CD14-positive monocyte (primary cell): ENCODE measurements around the gene MOB1A. TPM values are rescaled to one million over a fixed set of nuclear protein-coding genes. Genes with fewer than 3 reads are reported as not detected.
A peak's percentile ranks its signal among the peaks of the same experiment; 100 is the strongest.

Experiments
- DNase-seq, 3 donors: peaks; one replicate each; pipeline ENCODE4 v3.0.0-alpha.2; 2011 to 2022
- H2AFZ ChIP-seq: 2 replicates; pipeline ENCODE4 v1.6.0; 2012; ENCODE audit warnings: mild to moderate bottlenecking, low read depth, low read length, inconsistent platforms; ENCODE audit not compliant: insufficient read depth, poor library complexity, severe bottlenecking
- H3K27ac ChIP-seq, 2 donors: 1 replicate in 1 of 2; 2 replicates in 1 of 2; pipeline ENCODE4 v1.5.1; 2012 to 2013; ENCODE audit warnings: low read length in 2 of 2, control low read depth in 1 of 2, inconsistent platforms in 1 of 2, low read depth in 1 of 2, mild to moderate bottlenecking in 1 of 2
- H3K27me3 ChIP-seq, 2 donors: one replicate each; pipeline versions ENCODE4 v1.6.0 to v1.6.1; 2011 to 2013; ENCODE audit warnings: low read length in 2 of 2; ENCODE audit not compliant: control insufficient read depth in 2 of 2, insufficient read depth in 2 of 2
- H3K36me3 ChIP-seq, 2 donors: replicated peaks in 1 of 2; 1 replicate in 1 of 2; 2 replicates in 1 of 2; pipeline versions ENCODE4 v1.5.1 to v1.6.1; 2012 to 2013; ENCODE audit warnings: low read length in 2 of 2, control low read depth in 1 of 2, inconsistent platforms in 1 of 2, mild to moderate bottlenecking in 1 of 2; ENCODE audit not compliant: insufficient read depth in 2 of 2, control insufficient read depth in 1 of 2
- H3K4me1 ChIP-seq, 2 donors: 1 replicate in 1 of 2; 2 replicates in 1 of 2; pipeline versions ENCODE4 v1.5.1 to v1.6.1; 2012 to 2013; ENCODE audit warnings: low read length in 2 of 2, control low read depth in 1 of 2, inconsistent platforms in 1 of 2, mild to moderate bottlenecking in 1 of 2, moderate library complexity in 1 of 2; ENCODE audit not compliant: insufficient read depth in 2 of 2, control insufficient read depth in 1 of 2
- H3K4me2 ChIP-seq: replicated peaks from 2 replicates; pipeline ENCODE3; 2012; ENCODE audit warnings: low read length, moderate library complexity, mild to moderate bottlenecking; ENCODE audit not compliant: poor library complexity, severe bottlenecking; ENCODE audit errors: extremely low read depth
- H3K4me3 ChIP-seq, 3 experiments: fragments of 200-600 bp in 1 of 3; sonication (generic) in 1 of 3; replicated peaks in 1 of 3; 1 replicate in 2 of 3; 2 replicates in 1 of 3; pipeline ENCODE4 v1.5.1; 2011 to 2013; ENCODE audit warnings: low read length in 3 of 3, mild to moderate bottlenecking in 3 of 3, control low read depth in 2 of 3, low read depth in 2 of 3, inconsistent platforms in 1 of 3, moderate library complexity in 1 of 3
- H3K79me2 ChIP-seq: 2 replicates; pipeline ENCODE4 v1.6.0; 2012; ENCODE audit warnings: mild to moderate bottlenecking, control low read depth, inconsistent platforms, low read length, moderate library complexity; ENCODE audit not compliant: insufficient read depth
- H3K9ac ChIP-seq: 2 replicates; pipeline ENCODE4 v1.6.0; 2017; ENCODE audit warnings: low read length, mild to moderate bottlenecking; ENCODE audit not compliant: insufficient read depth, poor library complexity, severe bottlenecking
- H3K9me3 ChIP-seq, 2 donors: replicated peaks in 1 of 2; 1 replicate in 1 of 2; 2 replicates in 1 of 2; pipeline versions ENCODE4 v1.5.1 to v1.6.1; 2012 to 2013; ENCODE audit warnings: low read length in 2 of 2, control low read depth in 1 of 2; ENCODE audit not compliant: control insufficient read depth in 1 of 2, insufficient read depth in 1 of 2
- H4K20me1 ChIP-seq: 2 replicates; pipeline ENCODE4 v1.6.0; 2012; ENCODE audit warnings: mild to moderate bottlenecking, low read length, control low read depth, moderate library complexity; ENCODE audit not compliant: insufficient read depth
- H3K27ac Mint-ChIP-seq, 7 donors: one replicate each; pipeline ENCODE4 v1.8.0; 2020; ENCODE audit warnings: mild to moderate bottlenecking in 7 of 7, mixed read lengths in 7 of 7, moderate library complexity in 6 of 7, inconsistent platforms in 2 of 7
- H3K27me3 Mint-ChIP-seq, 3 donors: one replicate each; pipeline ENCODE4 v1.8.0; 2021 to 2022; ENCODE audit warnings: low read depth in 3 of 3, mild to moderate bottlenecking in 3 of 3, mixed read lengths in 3 of 3, moderate library complexity in 3 of 3, inconsistent platforms in 1 of 3
- H3K36me3 Mint-ChIP-seq, 2 donors: one replicate each; pipeline ENCODE4 v1.8.0; 2020; ENCODE audit warnings: mixed read lengths in 2 of 2, inconsistent platforms in 1 of 2, mild to moderate bottlenecking in 1 of 2
- H3K4me1 Mint-ChIP-seq: one replicate; pipeline ENCODE4 v1.8.0; 2020; ENCODE audit warnings: mild to moderate bottlenecking, mixed read lengths
- H3K4me3 Mint-ChIP-seq, 2 donors: one replicate each; pipeline ENCODE4 v1.8.0; 2020; ENCODE audit warnings: mild to moderate bottlenecking in 2 of 2, mixed read lengths in 2 of 2, moderate library complexity in 1 of 2
- H3K9me3 Mint-ChIP-seq, 7 donors: one replicate each; pipeline ENCODE4 v1.8.0; 2020 to 2022; ENCODE audit warnings: mixed read lengths in 7 of 7, mild to moderate bottlenecking in 6 of 7, moderate library complexity in 6 of 7, inconsistent platforms in 2 of 7
- WGBS: methylation state at CpG from one replicate; pipeline ENCODE4 v1.1.5; 2013; ENCODE audit warnings: missing lambda C conversion rate; ENCODE audit not compliant: insufficient coverage; 5-methylcytosine and 5-hydroxymethylcytosine counted together
- intact Hi-C, 2 donors: fragments of 100-400 bp; cut with micrococcal nuclease; formaldehyde crosslinking; loops; one replicate each; pipeline versions ENCODE4 v1.15.0 to v1.15.1; 2023
- polyA plus RNA-seq, 3 donors: library from polyadenylated mRNA; depleted of rRNA in 1 of 3; unstranded in 2 of 3; stranded (reverse) in 1 of 3; fragments of 300-500 nt in 2 of 3; fragments of >200 nt in 1 of 3; fragmentation: Illumina TruSeq in 2 of 3; gene quantifications; 1 replicate in 2 of 3; 2 replicates in 1 of 3; pipeline ENCODE4 v1.2.3, GENCODE V29; 2012 to 2021
- TF ChIP-seq, protein P1 (sequence below): fragments of 200-600 bp; IDR thresholded peaks from one replicate; pipeline ENCODE4 v1.8.0; 2022; ENCODE audit warnings: antibody characterized with exemption, mild to moderate bottlenecking

Gene MOB1A
- polyA plus RNA-seq, 3 donors = 55.0 to 367 (median 285) TPM

DNA sequence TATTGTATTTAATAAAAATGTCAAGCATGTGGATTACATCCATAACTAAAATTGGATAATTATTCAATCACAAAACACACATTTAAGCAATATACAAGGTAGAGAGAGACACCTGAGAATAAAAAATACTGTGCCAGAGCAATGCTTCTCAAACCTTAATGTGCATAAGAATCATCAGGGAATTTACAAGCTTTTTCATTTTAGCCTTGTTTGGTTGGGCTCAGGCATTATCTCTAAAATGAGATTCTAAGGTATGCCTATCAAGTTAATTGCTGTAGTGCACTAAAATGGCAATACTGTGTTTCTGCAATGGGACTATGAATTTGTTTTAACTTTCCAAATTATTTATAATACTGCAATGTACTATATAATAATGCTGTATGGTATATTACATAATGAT lies 983 bp downstream of the MOB1A start:
- Histone ChIP-seq H3K27ac (peak overlapping the region; percentile 90 to 94), H3K36me3 (peaks cover 0 to 4% of the 10 kb centered on the region in 2 donors), H3K27me3 (no peaks in the 10 kb centered on the region), H3K4me2 (peak overlapping the region; percentile 84), H3K4me3 (peak overlapping the region; percentile 68 to 96 (median 84)), H3K9ac (peak overlapping the region; percentile 95), H2AFZ (peak overlapping the region; percentile 79), H4K20me1 (peaks cover 54% of the 10 kb centered on the region), H3K9me3 (no peaks in the 10 kb centered on the region), H3K4me1 (peaks cover 52 to 74% of the 10 kb centered on the region in 2 donors), H3K79me2 (peaks cover 76% of the 10 kb centered on the region)
- Mint-ChIP-seq H3K4me3 (peak overlapping the region; percentile 85 to 91), H3K27me3 (peaks cover 0 to 2% (median 0%) of the 10 kb centered on the region in 3 donors), H3K9me3 (peaks cover 0 to 2% (median 0%) of the 10 kb centered on the region in 7 donors), H3K36me3 (peaks cover 5 to 16% of the 10 kb centered on the region in 2 donors), H3K27ac (peak overlapping the region; percentile 87 to 97 (median 93)), H3K4me1 (peaks cover 61% of the 10 kb centered on the region)
- TF ChIP-seq, protein P1, sequence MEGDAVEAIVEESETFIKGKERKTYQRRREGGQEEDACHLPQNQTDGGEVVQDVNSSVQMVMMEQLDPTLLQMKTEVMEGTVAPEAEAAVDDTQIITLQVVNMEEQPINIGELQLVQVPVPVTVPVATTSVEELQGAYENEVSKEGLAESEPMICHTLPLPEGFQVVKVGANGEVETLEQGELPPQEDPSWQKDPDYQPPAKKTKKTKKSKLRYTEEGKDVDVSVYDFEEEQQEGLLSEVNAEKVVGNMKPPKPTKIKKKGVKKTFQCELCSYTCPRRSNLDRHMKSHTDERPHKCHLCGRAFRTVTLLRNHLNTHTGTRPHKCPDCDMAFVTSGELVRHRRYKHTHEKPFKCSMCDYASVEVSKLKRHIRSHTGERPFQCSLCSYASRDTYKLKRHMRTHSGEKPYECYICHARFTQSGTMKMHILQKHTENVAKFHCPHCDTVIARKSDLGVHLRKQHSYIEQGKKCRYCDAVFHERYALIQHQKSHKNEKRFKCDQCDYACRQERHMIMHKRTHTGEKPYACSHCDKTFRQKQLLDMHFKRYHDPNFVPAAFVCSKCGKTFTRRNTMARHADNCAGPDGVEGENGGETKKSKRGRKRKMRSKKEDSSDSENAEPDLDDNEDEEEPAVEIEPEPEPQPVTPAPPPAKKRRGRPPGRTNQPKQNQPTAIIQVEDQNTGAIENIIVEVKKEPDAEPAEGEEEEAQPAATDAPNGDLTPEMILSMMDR = no peak
- intact Hi-C loops = no loop called here
- DNase-seq = no peak

DNA sequence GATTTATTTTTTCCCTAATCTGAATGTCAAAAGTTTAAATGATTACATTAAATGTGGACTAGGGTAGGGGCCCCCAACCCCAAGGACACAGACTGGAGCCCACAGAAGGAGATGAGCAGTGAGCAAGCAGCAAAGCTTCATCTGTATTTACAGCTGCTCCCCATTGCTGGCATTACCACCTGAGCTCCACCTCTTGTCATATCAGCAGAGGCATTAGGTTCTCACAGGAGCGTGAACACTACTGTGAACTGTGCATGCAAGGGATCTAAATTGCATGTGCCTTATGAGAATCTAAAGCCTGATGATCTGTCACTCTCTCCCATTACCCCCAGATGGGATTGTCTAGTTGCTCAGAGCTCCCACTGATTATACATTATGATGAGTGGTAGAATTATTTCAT lies 3.8 kb downstream of the MOB1A start:
- H3K4me1 ChIP-seq = peaks cover 26 to 46% of the 10 kb centered on the region in 2 donors
- H3K36me3 Mint-ChIP-seq = peaks cover 20 to 43% of the 10 kb centered on the region in 2 donors
- intact Hi-C loops = no loop called here
- no peaks in the 10 kb centered on the region for H3K9me3 ChIP-seq
- H2AFZ ChIP-seq = no peak overlapping the region
- no peak overlapping the region for H3K9ac ChIP-seq
- no peak for DNase-seq
- H3K4me3 Mint-ChIP-seq = peak overlapping the region in 1 of 2 donors; percentile 33
- peaks cover 96% of the 10 kb centered on the region for H3K79me2 ChIP-seq
- H3K27me3 ChIP-seq = no peaks in the 10 kb centered on the region
- H3K27me3 Mint-ChIP-seq = peaks cover 0 to 2% (median 0%) of the 10 kb centered on the region in 3 donors
- H4K20me1 ChIP-seq = peaks cover 82% of the 10 kb centered on the region
- peak overlapping the region in 4 of 7 donors; percentile 53 to 66 (median 60) for H3K27ac Mint-ChIP-seq
- peaks cover 25 to 30% of the 10 kb centered on the region in 2 donors for H3K36me3 ChIP-seq
- no CpG with 5 or more reads among the region's 1 CpG for WGBS
- TF ChIP-seq, protein P1 = no peak
- peaks cover 46% of the 10 kb centered on the region for H3K4me1 Mint-ChIP-seq
- peak overlapping the region in 1 of 2 donors; percentile 64 for H3K27ac ChIP-seq
- H3K4me3 ChIP-seq = peak overlapping the region in 1 of 3 experiments; percentile 19
- H3K9me3 Mint-ChIP-seq = peaks cover 0 to 2% (median 0%) of the 10 kb centered on the region in 7 donors
- peak overlapping the region; percentile 29 for H3K4me2 ChIP-seq
